ENCODE data around the gene NHLH2.

DNA sequence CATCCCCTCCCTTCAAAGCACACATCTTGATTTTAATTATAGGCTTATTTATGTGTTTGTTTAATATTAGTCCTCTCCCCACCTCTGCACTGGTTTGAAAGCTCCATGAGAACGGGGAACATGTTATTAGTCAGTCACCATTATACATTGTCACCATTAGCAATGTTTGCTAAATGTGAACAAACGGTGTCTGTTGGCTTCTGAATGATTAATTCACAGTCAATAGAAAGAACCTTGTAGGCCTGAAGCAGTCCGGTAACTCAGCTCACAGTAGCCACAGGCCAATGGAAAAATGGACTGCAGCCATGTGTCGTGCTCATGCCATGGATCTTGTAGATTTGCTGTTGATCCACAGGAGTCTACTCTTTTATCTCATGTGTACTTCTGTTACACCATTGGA, 49.7 kb upstream of the NHLH2 start:
- no peak for TF ChIP-seq POLR2A (IDR thresholded peaks at IDR 0.05)
- TF ChIP-seq, protein P1, sequence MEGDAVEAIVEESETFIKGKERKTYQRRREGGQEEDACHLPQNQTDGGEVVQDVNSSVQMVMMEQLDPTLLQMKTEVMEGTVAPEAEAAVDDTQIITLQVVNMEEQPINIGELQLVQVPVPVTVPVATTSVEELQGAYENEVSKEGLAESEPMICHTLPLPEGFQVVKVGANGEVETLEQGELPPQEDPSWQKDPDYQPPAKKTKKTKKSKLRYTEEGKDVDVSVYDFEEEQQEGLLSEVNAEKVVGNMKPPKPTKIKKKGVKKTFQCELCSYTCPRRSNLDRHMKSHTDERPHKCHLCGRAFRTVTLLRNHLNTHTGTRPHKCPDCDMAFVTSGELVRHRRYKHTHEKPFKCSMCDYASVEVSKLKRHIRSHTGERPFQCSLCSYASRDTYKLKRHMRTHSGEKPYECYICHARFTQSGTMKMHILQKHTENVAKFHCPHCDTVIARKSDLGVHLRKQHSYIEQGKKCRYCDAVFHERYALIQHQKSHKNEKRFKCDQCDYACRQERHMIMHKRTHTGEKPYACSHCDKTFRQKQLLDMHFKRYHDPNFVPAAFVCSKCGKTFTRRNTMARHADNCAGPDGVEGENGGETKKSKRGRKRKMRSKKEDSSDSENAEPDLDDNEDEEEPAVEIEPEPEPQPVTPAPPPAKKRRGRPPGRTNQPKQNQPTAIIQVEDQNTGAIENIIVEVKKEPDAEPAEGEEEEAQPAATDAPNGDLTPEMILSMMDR (IDR thresholded peaks at IDR 0.05), result no peak

All from gastroesophageal sphincter (tissue), 3 donors.